Caco-2 (cell line): ENCODE measurements around the gene ST8SIA2. TPM values are rescaled to one million over a fixed set of nuclear protein-coding genes. Genes with fewer than 3 reads are reported as not detected.

Source experiments
- BruUV-seq: library from RNA; stranded (reverse); fragments of 400-500 nt; replicated peaks from 2 replicates; lab custom pipeline; 2021; lab: Mats Ljungman, UMichigan
- CTCF ChIA-PET: fragments of 300-600 bp; sonication (Branson Sonifier 250); formaldehyde crosslinking; loops from one replicate; lab custom pipeline; 2022; ENCODE audit warnings: antibody characterized with exemption; lab: Charles Lee
- POLR2A ChIA-PET: fragments of 300-600 bp; sonication (Branson Sonifier 250); formaldehyde crosslinking; loops from one replicate; lab custom pipeline; 2022; ENCODE audit warnings: antibody characterized with exemption; lab: Charles Lee
- DNase-seq, 2 experiments: peaks; one replicate each; pipeline versions ENCODE4 v3.0.0 to v3.0.0-alpha.2; 2020 to 2022
- H3K27me3 ChIP-seq: replicated peaks from 2 replicates; pipeline ENCODE4 v1.6.0; 2011; ENCODE audit warnings: low read length; ENCODE audit not compliant: control insufficient read depth, insufficient read depth
- H3K36me3 ChIP-seq: 2 replicates; pipeline ENCODE4 v1.5.1; 2011; ENCODE audit warnings: low read length; ENCODE audit not compliant: control insufficient read depth, insufficient read depth
- H3K4me1 ChIP-seq: fragments of 250-450 bp; sonication (Bioruptor Pico); 2 replicates; pipeline ENCODE4 v1.5.1; 2020; ENCODE audit warnings: mild to moderate bottlenecking
- H3K4me3 ChIP-seq: 2 replicates; pipeline ENCODE4 v1.5.1; 2011; ENCODE audit warnings: low read depth, mild to moderate bottlenecking, control low read depth, low read length
- H3K9me3 ChIP-seq: fragments of 250-450 bp; sonication (Bioruptor Pico); 2 replicates; pipeline ENCODE4 v1.5.1; 2020; ENCODE audit warnings: mild to moderate bottlenecking, moderate library complexity
- H3K27ac Mint-ChIP-seq: one replicate; pipeline ENCODE4 v1.8.0; 2022; ENCODE audit warnings: mixed read lengths; ENCODE audit not compliant: unreplicated experiment
- H3K27me3 Mint-ChIP-seq: one replicate; pipeline ENCODE4 v1.8.0; 2022; ENCODE audit warnings: mixed read lengths; ENCODE audit not compliant: insufficient read depth, unreplicated experiment
- H3K36me3 Mint-ChIP-seq: one replicate; pipeline ENCODE4 v1.8.0; 2022; ENCODE audit warnings: mild to moderate bottlenecking, mixed read lengths; ENCODE audit not compliant: insufficient read depth, unreplicated experiment
- H3K4me1 Mint-ChIP-seq: one replicate; pipeline ENCODE4 v1.8.0; 2022; ENCODE audit warnings: low read depth, mixed read lengths; ENCODE audit not compliant: unreplicated experiment
- H3K4me3 Mint-ChIP-seq: one replicate; pipeline ENCODE4 v1.8.0; 2022; ENCODE audit warnings: mild to moderate bottlenecking, moderate library complexity, mixed read lengths; ENCODE audit not compliant: unreplicated experiment
- H3K9me3 Mint-ChIP-seq: one replicate; pipeline ENCODE4 v1.8.0; 2022; ENCODE audit warnings: mixed read lengths; ENCODE audit not compliant: unreplicated experiment
- CTCF ChIP-seq, 2 experiments: fragments of 200-600 bp in 1 of 2; IDR thresholded peaks; 1 replicate in 1 of 2; 2 replicates in 1 of 2; pipeline versions ENCODE4 v1.5.1 to v1.8.0; 2011 to 2022; ENCODE audit warnings: antibody characterized with exemption in 1 of 2, control low read depth in 1 of 2, inconsistent platforms in 1 of 2, low read depth in 1 of 2, low read length in 1 of 2, mild to moderate bottlenecking in 1 of 2, moderate library complexity in 1 of 2; ENCODE audit not compliant: insufficient read depth in 1 of 2, severe bottlenecking in 1 of 2, unreplicated experiment in 1 of 2
- intact Hi-C: fragments of 100-400 bp; cut with micrococcal nuclease; formaldehyde crosslinking; loops from one replicate; pipeline ENCODE4 v1.10.0; 2022; ENCODE audit not compliant: unreplicated experiment
- total RNA-seq: library from RNA; stranded (reverse); gene quantifications from 2 replicates; pipeline ENCODE4 v1.2.3, GENCODE V29; 2022

ST8SIA2 gene
- total RNA-seq, 1 experiment from 2014 or later: not detected

- Mint-ChIP-seq H3K4me3 (no peak overlapping the region), H3K4me1 (no peaks in the 10 kb centered on the region), H3K36me3 (no peaks in the 10 kb centered on the region), H3K27ac (no peak overlapping the region), H3K27me3 (peaks cover 44% of the 10 kb centered on the region), H3K9me3 (no peaks in the 10 kb centered on the region)
- no peak for DNase-seq
- Histone ChIP-seq H3K4me1 (no peaks in the 10 kb centered on the region), H3K4me3 (no peak overlapping the region), H3K27me3 (no peaks in the 10 kb centered on the region; the same call in 1 of the 2 replicates), H3K36me3 (no peaks in the 10 kb centered on the region), H3K9me3 (no peaks in the 10 kb centered on the region)
- POLR2A ChIA-PET: no interaction called here
- no TSS peak for BruUV-seq
- no peak for TF ChIP-seq CTCF (IDR thresholded peaks at IDR 0.05; ENCODE audit: insufficient read depth in 1 of 2, low read depth in 1 of 2, low read length in 1 of 2, severe bottlenecking in 1 of 2, unreplicated experiment in 1 of 2)
- intact Hi-C loops: no loop called here
- CTCF ChIA-PET: no interaction called here
These were observed 6.9 kb downstream of the ST8SIA2 start for GRCh38 chr15:92400573-92400972.

GRCh38 chr15:92400980-92401787 lies 7.5 kb downstream of the ST8SIA2 start:
- H3K9me3 Mint-ChIP-seq: no peaks in the 10 kb centered on the region
- no peak overlapping the region for H3K27ac Mint-ChIP-seq
- ChIA-PET POLR2A (no interaction called here), CTCF (interaction anchor here (0.6 kb wide), 1 partner anchor 10 kb away, joined by 3 read pairs; no protein-coding TSS in a partner anchor)
- no peak for TF ChIP-seq CTCF (IDR thresholded peaks at IDR 0.05; ENCODE audit: insufficient read depth in 1 of 2, low read depth in 1 of 2, low read length in 1 of 2, severe bottlenecking in 1 of 2, unreplicated experiment in 1 of 2)
- intact Hi-C loops: no loop called here
- H3K36me3 Mint-ChIP-seq: no peaks in the 10 kb centered on the region
- no peaks in the 10 kb centered on the region for H3K4me1 ChIP-seq
- no peaks in the 10 kb centered on the region for H3K36me3 ChIP-seq
- H3K4me1 Mint-ChIP-seq: no peaks in the 10 kb centered on the region
- H3K27me3 ChIP-seq: no peaks in the 10 kb centered on the region; the same call in 1 of the 2 replicates
- no peak for DNase-seq
- no TSS peak for BruUV-seq
- no peaks in the 10 kb centered on the region for H3K9me3 ChIP-seq
- H3K4me3 Mint-ChIP-seq: no peak overlapping the region
- H3K4me3 ChIP-seq: no peak overlapping the region
- H3K27me3 Mint-ChIP-seq: peaks cover 38% of the 10 kb centered on the region

GRCh38 chr15:92402751-92403150 lies 9.1 kb downstream of the ST8SIA2 start:
- no peak overlapping the region for H3K4me3 Mint-ChIP-seq
- BruUV-seq: no TSS peak
- H3K36me3 Mint-ChIP-seq: no peaks in the 10 kb centered on the region
- H3K4me1 ChIP-seq: no peaks in the 10 kb centered on the region
- TF ChIP-seq CTCF (IDR thresholded peaks at IDR 0.05; ENCODE audit: insufficient read depth in 1 of 2, low read depth in 1 of 2, low read length in 1 of 2, severe bottlenecking in 1 of 2, unreplicated experiment in 1 of 2): no peak
- peaks cover 31% of the 10 kb centered on the region for H3K27me3 Mint-ChIP-seq
- H3K4me3 ChIP-seq: no peak overlapping the region
- intact Hi-C loops: no loop called here
- no peak for DNase-seq
- no peaks in the 10 kb centered on the region for H3K4me1 Mint-ChIP-seq
- H3K9me3 Mint-ChIP-seq: no peaks in the 10 kb centered on the region
- H3K9me3 ChIP-seq: no peaks in the 10 kb centered on the region
- CTCF ChIA-PET: no interaction called here
- no peaks in the 10 kb centered on the region; the same call in 1 of the 2 replicates for H3K27me3 ChIP-seq
- H3K27ac Mint-ChIP-seq: no peak overlapping the region
- POLR2A ChIA-PET: no interaction called here
- H3K36me3 ChIP-seq: no peaks in the 10 kb centered on the region
